AG10803 (cell line): Measurements from ENCODE around the gene ERAP2.

Experiments
- DNase-seq: peaks from one replicate; pipeline ENCODE4 v3.0.0; 2010; ENCODE audit warnings: low read depth
- H3K4me3 ChIP-seq: 2 replicates; pipeline ENCODE4 v1.5.1; 2011; ENCODE audit warnings: mild to moderate bottlenecking, low read length, control low read depth
- TF ChIP-seq, protein P1 (sequence below): conservative IDR thresholded peaks from 2 replicates; pipeline ENCODE4 v1.5.1; 2011; ENCODE audit warnings: mild to moderate bottlenecking, low read length, control low read depth, inconsistent platforms

Gene ERAP2

DNA sequence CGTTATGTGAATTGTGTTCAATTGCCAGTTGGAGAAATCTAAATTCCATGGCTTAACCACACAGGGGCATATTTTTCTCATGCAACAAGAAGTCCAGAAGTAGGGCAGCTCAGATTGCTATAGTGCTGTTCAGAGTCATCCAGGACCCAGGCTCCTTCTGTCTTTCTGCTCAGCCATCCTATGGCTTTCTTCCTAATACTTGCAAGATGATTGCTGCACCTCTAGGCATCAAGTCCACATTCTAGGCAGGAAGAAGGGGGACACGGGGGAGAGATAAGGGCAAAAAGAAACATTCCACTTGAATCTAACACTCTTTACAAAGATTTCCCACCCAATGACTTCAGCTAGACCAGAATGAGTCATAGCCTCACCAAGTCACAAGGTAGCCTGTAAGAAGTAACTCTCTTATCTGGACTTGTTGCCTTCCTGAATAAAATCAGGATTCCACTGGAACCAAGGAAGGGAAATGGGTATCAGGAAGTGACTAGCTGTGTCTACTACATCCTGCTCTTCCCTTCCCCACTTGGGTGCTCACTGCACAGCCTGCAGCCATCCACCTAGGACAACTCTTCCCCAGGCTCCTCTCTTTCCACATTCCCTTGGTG is 5.3 kb downstream of the ERAP2 start:
- TF ChIP-seq, protein P1, sequence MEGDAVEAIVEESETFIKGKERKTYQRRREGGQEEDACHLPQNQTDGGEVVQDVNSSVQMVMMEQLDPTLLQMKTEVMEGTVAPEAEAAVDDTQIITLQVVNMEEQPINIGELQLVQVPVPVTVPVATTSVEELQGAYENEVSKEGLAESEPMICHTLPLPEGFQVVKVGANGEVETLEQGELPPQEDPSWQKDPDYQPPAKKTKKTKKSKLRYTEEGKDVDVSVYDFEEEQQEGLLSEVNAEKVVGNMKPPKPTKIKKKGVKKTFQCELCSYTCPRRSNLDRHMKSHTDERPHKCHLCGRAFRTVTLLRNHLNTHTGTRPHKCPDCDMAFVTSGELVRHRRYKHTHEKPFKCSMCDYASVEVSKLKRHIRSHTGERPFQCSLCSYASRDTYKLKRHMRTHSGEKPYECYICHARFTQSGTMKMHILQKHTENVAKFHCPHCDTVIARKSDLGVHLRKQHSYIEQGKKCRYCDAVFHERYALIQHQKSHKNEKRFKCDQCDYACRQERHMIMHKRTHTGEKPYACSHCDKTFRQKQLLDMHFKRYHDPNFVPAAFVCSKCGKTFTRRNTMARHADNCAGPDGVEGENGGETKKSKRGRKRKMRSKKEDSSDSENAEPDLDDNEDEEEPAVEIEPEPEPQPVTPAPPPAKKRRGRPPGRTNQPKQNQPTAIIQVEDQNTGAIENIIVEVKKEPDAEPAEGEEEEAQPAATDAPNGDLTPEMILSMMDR: no peak
- H3K4me3 ChIP-seq: no peak overlapping the region
- peak; percentile 40 for DNase-seq

DNA sequence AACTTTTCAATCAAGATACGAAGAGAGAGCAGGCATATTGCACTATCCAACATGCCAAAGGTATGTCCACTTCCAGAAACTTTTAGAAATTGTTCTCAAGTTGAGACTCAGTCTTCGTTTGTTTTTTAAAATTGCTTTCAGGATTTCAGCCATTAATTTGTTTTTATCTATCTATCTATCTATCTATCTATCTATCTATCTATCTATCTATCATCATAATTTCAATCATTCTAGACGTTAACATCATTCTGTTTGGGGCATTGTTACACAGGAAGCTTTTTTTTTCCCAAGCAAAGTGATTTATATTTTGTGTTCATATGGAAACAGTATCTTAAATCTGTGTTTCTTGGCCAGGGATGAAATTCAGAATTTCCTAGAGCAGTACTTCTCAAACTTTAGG is 7.6 kb downstream of the ERAP2 start:
- no peak overlapping the region for H3K4me3 ChIP-seq
- TF ChIP-seq, protein P1: no peak
- DNase-seq: no peak

DNA sequence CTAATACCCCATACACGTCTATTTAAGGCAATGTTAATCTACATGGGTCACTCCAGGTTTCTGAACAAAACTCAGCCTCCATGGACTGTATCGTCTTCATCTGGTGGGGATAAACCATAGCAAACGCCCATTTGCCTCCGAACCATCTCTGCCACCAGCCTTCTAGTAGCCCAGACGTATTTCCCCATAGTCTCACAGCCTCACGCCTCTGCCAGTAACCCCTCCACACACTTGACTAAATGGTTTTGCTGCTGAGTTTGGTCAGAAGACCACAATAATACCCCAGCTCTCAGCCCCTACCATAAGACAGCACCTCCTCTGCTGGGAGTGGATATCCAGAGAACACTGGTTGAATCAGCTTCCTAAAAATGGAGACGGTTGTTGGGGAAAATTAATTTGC is 8.7 kb downstream of the ERAP2 start:
- TF ChIP-seq, protein P1: no peak
- no peak overlapping the region for H3K4me3 ChIP-seq
- no peak for DNase-seq

DNA sequence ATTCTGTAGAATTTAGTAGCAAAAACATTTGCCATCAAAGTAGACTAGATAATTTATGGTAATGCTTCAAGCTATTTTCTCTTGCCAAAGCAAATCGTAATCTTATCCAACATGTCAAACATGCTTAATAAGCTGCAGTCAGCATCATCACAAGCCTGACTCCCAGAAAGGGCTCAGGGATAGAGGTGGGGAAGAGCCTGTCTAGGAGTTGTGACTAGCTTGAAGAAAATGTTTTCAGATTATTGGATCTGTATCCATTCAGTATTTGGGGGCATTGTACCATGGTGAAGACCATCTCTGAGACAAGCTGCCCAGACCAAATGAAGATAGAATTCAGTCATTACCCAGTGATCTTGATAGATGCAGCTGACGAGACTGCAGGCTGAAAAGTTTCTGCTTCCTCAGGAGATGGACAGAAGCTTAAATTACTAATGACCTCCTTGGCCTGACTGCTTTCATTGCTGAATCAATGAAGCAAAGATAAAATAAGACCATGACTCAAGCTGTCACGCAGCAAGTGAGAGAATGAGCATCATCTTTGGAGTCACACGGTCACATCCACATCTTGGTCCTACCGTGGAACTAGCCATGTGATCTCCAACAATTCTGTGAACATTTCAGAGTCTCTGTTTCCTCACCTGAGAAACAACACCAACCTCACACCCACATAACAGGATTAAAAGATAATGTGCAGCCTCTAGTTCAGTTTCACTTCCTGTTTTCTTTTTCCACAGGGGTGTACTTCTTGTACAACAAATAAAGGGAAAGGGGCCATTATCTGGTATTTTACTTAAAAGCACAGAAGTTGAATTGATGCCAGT is 9.4 kb downstream of the ERAP2 start:
- TF ChIP-seq, protein P1: no peak
- no peak overlapping the region for H3K4me3 ChIP-seq
- no peak for DNase-seq

DNA sequence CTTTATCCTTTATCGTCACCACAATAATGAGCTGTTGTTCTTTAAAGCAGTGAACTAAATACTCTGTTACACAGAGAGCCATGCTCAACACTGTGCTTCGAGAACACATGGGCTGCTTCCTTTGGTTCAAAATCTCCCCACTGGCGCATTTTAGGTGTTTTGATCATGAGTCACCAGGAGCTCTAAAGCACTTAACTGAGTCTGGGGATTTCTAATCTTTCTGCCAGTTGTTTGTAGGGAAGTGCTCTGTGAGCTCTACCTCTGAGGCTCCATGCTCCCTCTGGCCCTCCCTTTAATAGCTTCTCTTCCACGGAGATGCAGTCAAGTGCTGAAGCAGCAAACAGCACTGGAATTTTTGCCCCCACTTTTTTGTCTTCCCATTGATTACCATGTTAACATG is 17.0 kb downstream of the ERAP2 start:
- peak; percentile 71 for DNase-seq
- no peak overlapping the region for H3K4me3 ChIP-seq
- TF ChIP-seq, protein P1: no peak

DNA sequence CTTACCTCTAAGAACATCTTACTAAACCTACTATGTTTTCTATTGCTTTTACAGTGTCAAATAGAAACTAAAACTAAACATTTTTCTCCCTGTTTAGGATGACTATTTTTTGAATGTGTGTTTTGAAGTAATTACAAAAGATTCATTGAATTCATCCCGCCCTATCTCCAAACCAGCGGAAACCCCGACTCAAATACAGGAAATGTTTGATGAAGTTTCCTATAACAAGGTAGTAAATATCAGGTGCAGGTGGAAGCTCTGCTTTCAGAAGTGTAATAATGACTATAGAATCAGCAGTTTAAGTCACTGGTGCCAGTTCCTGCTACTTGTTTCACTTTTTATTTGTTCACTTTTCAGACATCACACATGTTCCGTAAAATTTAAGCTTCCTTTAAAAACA is 20.0 kb downstream of the ERAP2 start:
- TF ChIP-seq, protein P1: no peak
- DNase-seq: no peak
- no peak overlapping the region for H3K4me3 ChIP-seq

DNA sequence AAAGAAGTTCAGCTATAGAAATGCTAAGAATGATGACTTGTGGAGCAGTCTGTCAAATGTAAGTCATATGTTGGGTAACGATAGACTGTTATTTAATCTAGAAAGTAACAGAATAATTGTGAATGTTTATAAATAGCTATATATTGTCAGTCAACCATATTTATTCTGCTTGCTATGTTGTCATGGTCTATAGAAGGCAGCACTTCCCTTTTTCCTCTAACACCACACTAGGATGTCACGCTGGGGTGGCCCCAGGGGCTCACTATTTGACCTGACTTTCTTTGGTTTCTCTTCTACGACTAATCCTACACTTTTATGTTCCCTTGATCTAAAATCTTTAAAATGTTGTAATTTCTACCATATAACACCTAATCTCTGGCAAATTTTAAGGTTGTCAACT is 20.5 kb downstream of the ERAP2 start:
- TF ChIP-seq, protein P1: no peak
- H3K4me3 ChIP-seq: no peak overlapping the region
- DNase-seq: no peak
